ENCODE results near the gene DPYD.

DNA sequence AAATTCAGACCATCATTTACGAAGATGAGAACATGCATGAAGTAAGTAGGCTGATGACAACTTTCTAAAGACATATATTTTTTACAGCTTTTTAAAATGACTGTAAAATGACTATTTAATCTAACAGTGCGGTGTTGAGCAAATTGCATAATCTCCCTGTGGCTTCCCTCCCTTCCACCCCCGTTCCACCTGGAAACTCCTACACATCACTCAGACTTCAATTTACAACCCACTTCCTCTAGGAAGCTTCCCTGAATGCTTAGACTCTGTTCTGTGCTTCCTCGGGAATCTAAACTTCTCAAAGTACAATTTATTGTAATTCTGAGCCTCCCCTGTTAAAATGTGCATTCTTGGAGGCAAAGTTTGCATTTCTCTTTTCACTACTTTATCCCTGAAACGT is 354.9 kb downstream of the DPYD start:
- TF ChIP-seq, protein P1, sequence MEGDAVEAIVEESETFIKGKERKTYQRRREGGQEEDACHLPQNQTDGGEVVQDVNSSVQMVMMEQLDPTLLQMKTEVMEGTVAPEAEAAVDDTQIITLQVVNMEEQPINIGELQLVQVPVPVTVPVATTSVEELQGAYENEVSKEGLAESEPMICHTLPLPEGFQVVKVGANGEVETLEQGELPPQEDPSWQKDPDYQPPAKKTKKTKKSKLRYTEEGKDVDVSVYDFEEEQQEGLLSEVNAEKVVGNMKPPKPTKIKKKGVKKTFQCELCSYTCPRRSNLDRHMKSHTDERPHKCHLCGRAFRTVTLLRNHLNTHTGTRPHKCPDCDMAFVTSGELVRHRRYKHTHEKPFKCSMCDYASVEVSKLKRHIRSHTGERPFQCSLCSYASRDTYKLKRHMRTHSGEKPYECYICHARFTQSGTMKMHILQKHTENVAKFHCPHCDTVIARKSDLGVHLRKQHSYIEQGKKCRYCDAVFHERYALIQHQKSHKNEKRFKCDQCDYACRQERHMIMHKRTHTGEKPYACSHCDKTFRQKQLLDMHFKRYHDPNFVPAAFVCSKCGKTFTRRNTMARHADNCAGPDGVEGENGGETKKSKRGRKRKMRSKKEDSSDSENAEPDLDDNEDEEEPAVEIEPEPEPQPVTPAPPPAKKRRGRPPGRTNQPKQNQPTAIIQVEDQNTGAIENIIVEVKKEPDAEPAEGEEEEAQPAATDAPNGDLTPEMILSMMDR (IDR thresholded peaks at IDR 0.05): no peak
- TF ChIP-seq EP300 (IDR thresholded peaks at IDR 0.05) (no peak), POLR2A (IDR thresholded peaks at IDR 0.05) (no peak)

Measured in sigmoid colon (tissue), 4 donors.